T47D (cell line): Measurements from ENCODE around the gene RABGGTA.

ENCODE experiments used
- DNase-seq, 2 experiments: peaks; one replicate each; pipeline versions ENCODE4 v3.0.0 to v3.0.0-alpha.2; 2011 to 2012; ENCODE audit warnings: low read depth in 1 of 2, low spot score in 1 of 2
- JUND ChIP-seq: IDR thresholded peaks from 2 replicates; pipeline ENCODE4 v1.6.1; 2012; ENCODE audit warnings: low read depth
- in situ Hi-C: cut with HindIII; loops from 2 replicates; pipeline ENCODE4 v1.10.0; 2016; ENCODE audit warnings: low sequenced_read_pairs, low pct_unique_long_range_greater_than_20kb

Gene RABGGTA

GRCh38 chr14:24269910-24270536 lies 1.4 kb downstream of the RABGGTA start:
- in situ Hi-C loops, result no loop called here
- DNase-seq, result no peak
- no peak for TF ChIP-seq JUND

- in situ Hi-C loops, result no loop called here
- no peak for TF ChIP-seq JUND
- DNase-seq, result no peak
These were observed 2.0 kb downstream of the RABGGTA start for GRCh38 chr14:24269368-24269767.

GRCh38 chr14:24268225-24268624 lies 3.2 kb downstream of the RABGGTA start:
- in situ Hi-C loops, result no loop called here
- no peak for DNase-seq
- TF ChIP-seq JUND, result no peak

- in situ Hi-C loops, result no loop called here
- DNase-seq, result no peak
- no peak for TF ChIP-seq JUND
These were observed 3.9 kb downstream of the RABGGTA start for GRCh38 chr14:24267516-24267915.

GRCh38 chr14:24266344-24267244 lies 4.8 kb downstream of the RABGGTA start:
- no peak for TF ChIP-seq JUND
- no peak for DNase-seq
- in situ Hi-C loops, result no loop called here

GRCh38 chr14:24264298-24264697 lies 7.1 kb downstream of the RABGGTA start:
- DNase-seq, result peak in 1 of 2 experiments; percentile 3
- in situ Hi-C loops, result no loop called here

GRCh38 chr14:24263848-24264247 lies 7.5 kb downstream of the RABGGTA start:
- in situ Hi-C loops, result no loop called here
- TF ChIP-seq JUND, result no peak
- DNase-seq, result peak; percentile 42 to 83

More at GRCh38 chr14:24264298-24264697, 7.1 kb downstream of the RABGGTA start:
- TF ChIP-seq JUND, result no peak

- in situ Hi-C loops, result no loop called here
- DNase-seq, result peak in 1 of 2 experiments; percentile 49
- no peak for TF ChIP-seq JUND
These were observed 8.3 kb downstream of the RABGGTA start, which contains the start of gene TGM1 for GRCh38 chr14:24262821-24263733. TGM1 (minus strand) TSS chr14:24263177; CDS start chr14:24262352, 825 bp downstream.

- in situ Hi-C loops, result no loop called here
These were observed 9.4 kb downstream of the RABGGTA start for GRCh38 chr14:24261969-24262327.

GRCh38 chr14:24261256-24261968 lies 10.0 kb downstream of the RABGGTA start:
- in situ Hi-C loops, result no loop called here
- DNase-seq, result no peak
- no peak for TF ChIP-seq JUND

More at GRCh38 chr14:24261969-24262327, 9.4 kb downstream of the RABGGTA start:
- DNase-seq, result no peak
- TF ChIP-seq JUND, result no peak

- DNase-seq, result no peak
- in situ Hi-C loops, result no loop called here
- no peak for TF ChIP-seq JUND
These were observed 10.6 kb downstream of the RABGGTA start for GRCh38 chr14:24260780-24261157.
